Loucy (cell line): Measurements from ENCODE around the gene SBK3.

Source experiments
- H2AFZ ChIP-seq: fragments of 200-600 bp; sonication (generic); 2 replicates; pipeline ENCODE4 v1.6.0; 2016; ENCODE audit warnings: antibody characterized with exemption, mild to moderate bottlenecking, low read length, moderate library complexity
- H3F3A ChIP-seq: fragments of 200-600 bp; 2 replicates; pipeline ENCODE4 v1.6.0; 2016; ENCODE audit warnings: antibody characterized with exemption, low read depth, mild to moderate bottlenecking
- H3K27me3 ChIP-seq: fragments of 200-600 bp; sonication (generic); 2 replicates; pipeline ENCODE4 v1.6.1; 2014; ENCODE audit warnings: low read length, mild to moderate bottlenecking; ENCODE audit not compliant: insufficient read depth, poor library complexity, severe bottlenecking
- H3K36me3 ChIP-seq: fragments of 200-600 bp; sonication (generic); 2 replicates; pipeline ENCODE4 v1.6.1; 2016; ENCODE audit warnings: low read length; ENCODE audit not compliant: insufficient read depth
- H3K4me1 ChIP-seq: fragments of 200-600 bp; sonication (generic); 2 replicates; pipeline ENCODE4 v1.5.1; 2014; ENCODE audit warnings: low read length, mild to moderate bottlenecking; ENCODE audit not compliant: insufficient read depth, poor library complexity, severe bottlenecking
- H3K4me2 ChIP-seq: fragments of 200-600 bp; sonication (generic); 2 replicates; pipeline ENCODE4 v1.6.0; 2014; ENCODE audit warnings: antibody characterized with exemption, low read length, low read depth, mild to moderate bottlenecking; ENCODE audit not compliant: poor library complexity, severe bottlenecking
- H3K4me3 ChIP-seq: fragments of 200-600 bp; sonication (generic); 2 replicates; pipeline ENCODE4 v1.5.1; 2014; ENCODE audit warnings: low read length, mild to moderate bottlenecking, mixed read lengths; ENCODE audit not compliant: poor library complexity, severe bottlenecking
- H3K79me2 ChIP-seq: fragments of 200-600 bp; sonication (generic); 2 replicates; pipeline ENCODE4 v1.6.1; 2014; ENCODE audit warnings: low read length; ENCODE audit not compliant: insufficient read depth
- H3K9ac ChIP-seq: fragments of 200-600 bp; sonication (generic); 2 replicates; pipeline ENCODE4 v1.6.0; 2014; ENCODE audit warnings: mild to moderate bottlenecking, low read depth, low read length, moderate library complexity; ENCODE audit not compliant: poor library complexity, severe bottlenecking
- H3K9me2 ChIP-seq: fragments of 200-600 bp; sonication (generic); replicated peaks from 2 replicates; pipeline ENCODE4 v1.6.1; 2016; ENCODE audit warnings: low read depth, low read length, mixed read lengths
- H3K9me3 ChIP-seq: fragments of 200-600 bp; sonication (generic); 2 replicates; pipeline ENCODE4 v1.6.1; 2014; ENCODE audit warnings: mild to moderate bottlenecking, antibody characterized with exemption, low read length, low read depth; ENCODE audit not compliant: insufficient read depth
- H4K20me1 ChIP-seq: fragments of 200-600 bp; sonication (generic); 2 replicates; pipeline ENCODE4 v1.6.0; 2014; ENCODE audit warnings: antibody characterized with exemption, low read length, mild to moderate bottlenecking; ENCODE audit not compliant: insufficient read depth, poor library complexity, severe bottlenecking
- CTCF ChIP-seq: fragments of 200-600 bp; sonication (generic); conservative IDR thresholded peaks from 2 replicates; pipeline ENCODE4 v1.5.1; 2014; ENCODE audit warnings: mild to moderate bottlenecking, antibody characterized with exemption, low read length
- EZH2phosphoT487 ChIP-seq: fragments of 200-600 bp; IDR thresholded peaks from 2 replicates; pipeline ENCODE4 v1.6.1; 2018; ENCODE audit warnings: antibody characterized with exemption, mild to moderate bottlenecking, moderate library complexity, borderline replicate concordance

Gene SBK3

GRCh38 chr19:55503157-55503501 lies 42.2 kb downstream of the SBK3 start:
- no peak for TF ChIP-seq EZH2phosphoT487
- Histone ChIP-seq H3K9me3 (no peaks in the 10 kb centered on the region), H3K27me3 (no peaks in the 10 kb centered on the region), H3K4me1 (peaks cover 25% of the 10 kb centered on the region), H3K36me3 (no peaks in the 10 kb centered on the region), H3K9ac (peak overlapping the region; percentile 77), H3K9me2 (no peaks in the 10 kb centered on the region), H2AFZ (peak overlapping the region; percentile 86), H3K79me2 (peaks cover 25% of the 10 kb centered on the region), H3F3A (no peaks in the 10 kb centered on the region), H3K4me3 (peak overlapping the region; percentile 69), H3K4me2 (peak overlapping the region; percentile 75), H4K20me1 (no peaks in the 10 kb centered on the region)

GRCh38 chr19:55502197-55502952 lies 43.0 kb downstream of the SBK3 start:
- H3K79me2 ChIP-seq: peaks cover 25% of the 10 kb centered on the region
- peak overlapping the region; percentile 20 for H3K4me3 ChIP-seq
- no peaks in the 10 kb centered on the region for H3K9me2 ChIP-seq
- no peak for TF ChIP-seq CTCF
- no peak for TF ChIP-seq EZH2phosphoT487
- H3F3A ChIP-seq: no peaks in the 10 kb centered on the region
- no peaks in the 10 kb centered on the region for H3K27me3 ChIP-seq
- no peak overlapping the region for H2AFZ ChIP-seq
- no peaks in the 10 kb centered on the region for H3K9me3 ChIP-seq
- H4K20me1 ChIP-seq: no peaks in the 10 kb centered on the region
- H3K9ac ChIP-seq: peak overlapping the region; percentile 20
- peak overlapping the region; percentile 57 for H3K4me2 ChIP-seq
- peaks cover 25% of the 10 kb centered on the region for H3K4me1 ChIP-seq
- no peaks in the 10 kb centered on the region for H3K36me3 ChIP-seq

- peaks cover 25% of the 10 kb centered on the region for H3K79me2 ChIP-seq
- no peaks in the 10 kb centered on the region for H3K9me3 ChIP-seq
- no peak overlapping the region for H3K4me3 ChIP-seq
- H4K20me1 ChIP-seq: no peaks in the 10 kb centered on the region
- H3K9ac ChIP-seq: no peak overlapping the region
- peak overlapping the region; percentile 57 for H3K4me2 ChIP-seq
- no peaks in the 10 kb centered on the region for H3K9me2 ChIP-seq
- no peaks in the 10 kb centered on the region for H3F3A ChIP-seq
- no peaks in the 10 kb centered on the region for H3K27me3 ChIP-seq
- H3K36me3 ChIP-seq: no peaks in the 10 kb centered on the region
- H2AFZ ChIP-seq: no peak overlapping the region
- peaks cover 25% of the 10 kb centered on the region for H3K4me1 ChIP-seq
- TF ChIP-seq EZH2phosphoT487: no peak
- TF ChIP-seq CTCF: no peak
Measured at GRCh38 chr19:55500368-55500952, 44.9 kb downstream of the SBK3 start.
